Muscle layer of colon (tissue), 2 donors: ENCODE data around the gene ANGPT4.
"Not testable (repeated sequence)": the region's sequence is repeated elsewhere in the genome, so short reads cannot be mapped to it uniquely, and the experiment has no call there.

Experiments used
- H3K27ac ChIP-seq: one replicate; pipeline ENCODE4 v1.7.0; 2013; ENCODE audit warnings: low read depth, mild to moderate bottlenecking, low read length, moderate library complexity
- H3K27me3 ChIP-seq, 2 donors: one replicate each; pipeline ENCODE4 v1.7.0; 2013; ENCODE audit warnings: low read length in 2 of 2, mild to moderate bottlenecking in 2 of 2; ENCODE audit not compliant: insufficient read depth in 2 of 2, control insufficient read depth in 1 of 2
- H3K36me3 ChIP-seq: one replicate; pipeline ENCODE4 v1.7.0; 2013; ENCODE audit warnings: mild to moderate bottlenecking, low read length; ENCODE audit not compliant: insufficient read depth
- H3K4me1 ChIP-seq: one replicate; pipeline ENCODE4 v1.7.0; 2013; ENCODE audit warnings: mild to moderate bottlenecking, low read length; ENCODE audit not compliant: insufficient read depth
- H3K4me3 ChIP-seq, 2 donors: one replicate each; pipeline ENCODE4 v1.7.0; 2013; ENCODE audit warnings: low read length in 2 of 2, low read depth in 1 of 2, mild to moderate bottlenecking in 1 of 2, moderate library complexity in 1 of 2
- H3K9ac ChIP-seq: one replicate; pipeline ENCODE4 v1.7.0; 2013; ENCODE audit warnings: low read length
- H3K9me3 ChIP-seq: one replicate; pipeline ENCODE4 v1.7.0; 2013; ENCODE audit warnings: mild to moderate bottlenecking, low read length
- donor health status: abdominal sarcoma.
- donor health status: Adenocarcinoma of cecum.

Gene ANGPT4

DNA sequence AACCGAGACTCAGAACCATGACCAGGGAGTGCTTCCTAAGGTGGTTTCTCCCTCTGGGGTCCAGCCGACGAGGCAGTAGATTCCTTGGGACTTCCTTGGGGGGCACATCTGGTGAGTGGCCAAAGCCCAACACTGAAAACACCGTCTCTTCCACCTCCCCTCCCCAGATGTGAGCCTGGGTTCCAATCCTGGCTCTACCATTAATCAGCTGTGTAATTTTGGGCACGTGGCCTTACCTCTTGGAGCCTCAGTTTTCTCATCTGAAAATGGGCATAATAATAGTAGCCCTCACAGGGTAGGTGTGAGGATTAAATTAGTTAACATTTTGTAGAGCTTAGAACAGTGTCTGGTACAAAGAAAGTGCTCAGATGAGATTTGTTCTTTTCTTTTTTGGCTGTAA lies 77.1 kb downstream of the ANGPT4 start:
- H3K4me1 ChIP-seq: peaks cover 7% of the 10 kb centered on the region
- no peak overlapping the region for H3K4me3 ChIP-seq
- no peak overlapping the region for H3K27ac ChIP-seq
- H3K9ac ChIP-seq: no peak overlapping the region
- H3K9me3 ChIP-seq: no peaks in the 10 kb centered on the region
- H3K36me3 ChIP-seq: no peaks in the 10 kb centered on the region
- H3K27me3 ChIP-seq: peaks cover 5 to 24% of the 10 kb centered on the region in 2 donors

DNA sequence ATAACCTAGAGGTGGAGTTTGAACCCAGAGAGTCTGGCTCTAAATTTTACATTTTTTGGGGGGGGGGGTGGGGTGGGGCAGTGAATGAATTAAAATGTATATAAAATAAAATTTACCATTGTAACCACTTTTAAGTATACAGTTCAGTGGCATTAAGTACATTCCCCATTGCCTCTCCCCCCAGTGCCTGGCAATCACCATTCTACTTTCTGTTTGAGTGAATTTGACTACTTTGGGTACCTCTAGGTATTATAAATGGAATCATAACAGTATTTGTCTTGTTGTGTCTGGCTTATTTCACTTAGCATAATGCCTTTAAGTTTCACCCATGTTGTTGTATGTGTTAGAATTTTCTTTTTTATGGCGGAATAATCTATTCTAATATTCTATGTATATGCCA lies 79.9 kb downstream of the ANGPT4 start:
- no peaks in the 10 kb centered on the region for H3K36me3 ChIP-seq
- H3K4me1 ChIP-seq: peaks cover 4% of the 10 kb centered on the region
- H3K27ac ChIP-seq: no peak overlapping the region
- H3K9me3 ChIP-seq: no peaks in the 10 kb centered on the region
- no peak overlapping the region for H3K4me3 ChIP-seq
- H3K9ac ChIP-seq: no peak overlapping the region
- peaks cover 5 to 11% of the 10 kb centered on the region in 2 donors for H3K27me3 ChIP-seq

DNA sequence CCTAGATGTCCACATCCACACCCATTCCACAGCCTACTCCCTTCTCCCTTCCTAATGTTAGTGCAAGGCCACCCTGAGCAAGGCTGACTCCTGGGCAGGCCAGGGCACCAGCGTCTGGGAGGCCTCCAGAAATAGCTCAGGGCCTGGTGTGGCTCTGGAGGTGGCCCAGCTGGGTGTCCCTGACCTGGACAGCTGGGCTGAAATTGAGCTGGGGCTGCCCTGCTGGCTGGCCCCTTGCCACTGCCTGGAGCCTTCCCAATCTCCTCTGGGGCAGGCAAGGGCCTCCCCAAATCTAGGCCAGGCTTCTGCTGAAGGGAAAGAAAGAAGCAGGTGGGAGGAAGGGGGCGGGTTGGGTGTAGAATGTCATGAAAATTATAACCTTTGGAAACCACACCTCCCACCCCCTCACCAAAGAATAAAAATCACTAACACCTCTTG lies 80.5 kb downstream of the ANGPT4 start:
- H3K27ac ChIP-seq: no peak overlapping the region
- no peak overlapping the region for H3K9ac ChIP-seq
- H3K9me3 ChIP-seq: no peaks in the 10 kb centered on the region
- H3K4me1 ChIP-seq: peaks cover 4% of the 10 kb centered on the region
- peaks cover 4 to 5% of the 10 kb centered on the region in 2 donors for H3K27me3 ChIP-seq
- no peak overlapping the region for H3K4me3 ChIP-seq
- no peaks in the 10 kb centered on the region for H3K36me3 ChIP-seq

DNA sequence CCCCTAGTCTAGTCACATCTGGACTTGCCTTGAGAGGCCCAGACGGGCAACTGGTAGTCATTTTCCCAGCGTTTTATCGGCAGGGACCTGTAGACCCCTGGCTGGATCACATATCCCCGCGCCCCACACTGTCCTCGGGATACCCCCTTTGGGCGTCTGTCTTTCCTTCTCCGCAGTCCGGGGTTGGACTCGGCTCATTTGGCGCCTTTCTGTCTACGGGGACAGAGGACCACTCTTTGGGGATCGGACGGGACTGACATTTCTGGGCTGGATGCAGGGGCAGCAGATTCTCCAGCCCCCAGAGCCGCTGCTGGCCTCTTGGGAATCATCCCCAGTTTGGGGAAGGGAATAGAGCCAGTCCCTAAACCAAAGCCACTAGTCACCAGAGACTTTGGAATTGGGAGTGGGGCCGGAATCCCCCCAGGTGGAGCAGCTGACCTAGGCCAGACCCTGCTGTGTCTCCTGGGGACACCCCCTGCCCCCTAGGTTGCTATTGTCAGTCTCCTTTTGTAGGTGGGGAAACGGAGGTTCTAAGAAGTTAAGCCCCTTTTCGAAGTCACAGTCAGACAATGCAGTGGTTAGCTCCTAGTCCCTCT lies 81.9 kb downstream of the ANGPT4 start:
- peaks cover 4% of the 10 kb centered on the region for H3K4me1 ChIP-seq

DNA sequence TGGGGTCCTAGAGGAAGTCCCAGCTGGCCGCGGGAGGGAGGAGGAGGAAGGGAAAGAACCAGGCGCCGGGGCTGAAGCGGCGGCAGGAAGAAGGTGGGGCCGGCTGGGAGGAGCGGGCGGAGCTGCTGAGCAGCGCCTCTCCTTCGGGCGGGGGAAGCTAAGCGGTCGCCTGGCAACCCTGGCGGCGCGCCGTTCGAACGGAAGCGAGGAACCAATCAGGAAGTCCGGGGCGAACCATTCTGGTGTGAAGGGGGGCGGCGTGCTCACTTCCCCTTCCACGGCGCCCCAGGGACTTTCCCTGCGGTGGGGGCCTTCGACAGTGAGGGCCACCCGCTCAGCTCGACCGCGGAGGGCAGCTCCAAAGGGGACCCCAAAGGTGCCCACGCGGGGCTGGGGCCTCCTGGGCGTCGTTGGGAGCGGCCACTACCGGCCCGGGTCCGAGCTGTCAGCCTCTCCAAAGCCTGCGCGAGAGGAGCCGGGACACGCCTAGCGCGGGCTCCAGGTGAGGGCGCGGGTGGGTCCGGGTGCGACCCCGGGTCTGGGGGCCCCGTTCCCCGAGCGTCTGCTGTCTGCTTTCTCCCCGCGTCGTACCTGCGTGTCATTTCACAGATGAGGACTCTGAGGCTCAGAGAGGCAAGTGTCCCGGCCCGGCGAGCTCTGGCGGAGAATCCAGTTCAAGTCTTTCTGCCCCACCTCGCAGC lies 82.5 kb downstream of the ANGPT4 start, which contains the start of gene FAM110A:
TSS of gene FAM110A (plus strand) at position 266 of the 701 bp plus-strand sequence. CDS start 11,090 bp downstream, outside the sequence.
- H3K9ac ChIP-seq: no peak within 1 kb of the TSS

More for the DNA sequence above, 81.9 kb downstream of the ANGPT4 start:
- Histone ChIP-seq H3K4me3 (peak overlapping the region; percentile 66 to 70), H3K27me3 (no peaks in the 10 kb centered on the region), H3K36me3 (no peaks in the 10 kb centered on the region), H3K9me3 (no peaks in the 10 kb centered on the region), H3K27ac (peak overlapping the region; percentile 21), H3K9ac (no peak overlapping the region)

DNA sequence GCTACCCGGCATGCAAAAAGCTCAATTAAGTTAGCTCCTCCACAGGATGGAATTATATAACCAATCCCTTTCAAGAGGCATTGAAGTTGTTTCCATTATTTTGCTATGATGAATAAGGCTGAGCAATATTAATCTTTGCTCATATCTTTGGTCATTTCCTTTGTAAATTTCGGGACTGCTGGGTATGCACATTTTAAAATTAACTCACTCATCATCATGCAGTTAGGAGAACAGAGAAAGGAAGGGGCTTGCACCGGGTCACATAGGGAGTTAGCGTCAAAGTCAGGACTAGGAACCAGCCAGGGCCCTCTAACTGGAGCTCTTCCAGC lies 83.0 kb downstream of the ANGPT4 start:
- Histone ChIP-seq H3K27ac (no peak overlapping the region), H3K9me3 (no peaks in the 10 kb centered on the region), H3K9ac (no peak overlapping the region), H3K27me3 (no peaks in the 10 kb centered on the region), H3K36me3 (no peaks in the 10 kb centered on the region), H3K4me3 (peak overlapping the region; percentile 57 to 70), H3K4me1 (peaks cover 4% of the 10 kb centered on the region)

More for the DNA sequence above, 82.5 kb downstream of the ANGPT4 start, which contains the start of gene FAM110A:
- Histone ChIP-seq H3K4me1 (peaks cover 4% of the 10 kb centered on the region), H3K27ac (peak within 1 kb of the TSS; percentile 21), H3K9me3 (no peaks in the 10 kb centered on the region), H3K4me3 (peak within 1 kb of the TSS; percentile 66 to 70), H3K36me3 (no peaks in the 10 kb centered on the region), H3K27me3 (no peaks in the 10 kb centered on the region)

DNA sequence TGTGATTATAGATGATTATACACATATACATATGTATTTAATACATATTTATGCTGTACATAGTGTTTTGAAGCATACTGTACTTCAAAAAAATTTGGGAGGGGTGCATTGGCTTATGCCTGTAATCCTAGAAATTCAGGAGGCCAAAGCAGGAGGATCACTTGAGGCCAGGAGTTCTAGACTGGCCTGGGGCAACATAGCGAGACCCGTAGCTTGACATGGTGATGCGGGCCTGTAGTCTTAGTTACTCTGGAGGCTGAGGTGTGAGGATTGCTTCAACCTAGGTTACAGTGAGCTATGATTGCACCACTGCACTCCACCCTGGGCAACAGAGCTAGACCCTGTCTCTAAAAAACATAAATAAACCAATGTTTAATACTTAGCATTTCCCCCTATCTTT lies 84.2 kb downstream of the ANGPT4 start:
- Histone ChIP-seq H3K27me3 (no peaks in the 10 kb centered on the region), H3K36me3 (no peaks in the 10 kb centered on the region), H3K9me3 (no peaks in the 10 kb centered on the region), H3K27ac (no peak overlapping the region), H3K4me1 (peaks cover 4% of the 10 kb centered on the region), H3K4me3 (no peak overlapping the region), H3K9ac (no peak overlapping the region)

DNA sequence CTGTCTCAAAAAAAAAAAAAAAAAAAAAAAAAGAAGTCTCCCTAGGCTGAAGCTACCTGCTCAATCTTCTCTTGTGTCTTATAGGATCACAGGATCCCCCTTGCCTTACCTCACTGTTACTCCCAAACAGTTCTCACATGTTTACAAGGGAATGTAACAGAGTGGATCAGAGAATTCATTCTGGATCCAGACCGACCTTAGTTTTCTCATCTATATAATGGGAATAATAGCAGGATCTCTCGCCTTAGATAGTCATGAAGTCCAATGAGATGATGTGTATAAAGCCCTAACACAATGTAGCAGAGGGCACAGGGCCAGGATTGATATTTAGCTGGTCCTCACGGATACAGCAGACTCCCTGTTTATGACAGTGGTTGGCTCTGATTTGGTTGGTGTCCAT lies 84.9 kb downstream of the ANGPT4 start:
- Histone ChIP-seq H3K9me3 (no peaks in the 10 kb centered on the region), H3K27ac (no peak overlapping the region), H3K9ac (no peak overlapping the region), H3K4me3 (no peak overlapping the region), H3K4me1 (peaks cover 4% of the 10 kb centered on the region), H3K36me3 (no peaks in the 10 kb centered on the region), H3K27me3 (no peaks in the 10 kb centered on the region)

DNA sequence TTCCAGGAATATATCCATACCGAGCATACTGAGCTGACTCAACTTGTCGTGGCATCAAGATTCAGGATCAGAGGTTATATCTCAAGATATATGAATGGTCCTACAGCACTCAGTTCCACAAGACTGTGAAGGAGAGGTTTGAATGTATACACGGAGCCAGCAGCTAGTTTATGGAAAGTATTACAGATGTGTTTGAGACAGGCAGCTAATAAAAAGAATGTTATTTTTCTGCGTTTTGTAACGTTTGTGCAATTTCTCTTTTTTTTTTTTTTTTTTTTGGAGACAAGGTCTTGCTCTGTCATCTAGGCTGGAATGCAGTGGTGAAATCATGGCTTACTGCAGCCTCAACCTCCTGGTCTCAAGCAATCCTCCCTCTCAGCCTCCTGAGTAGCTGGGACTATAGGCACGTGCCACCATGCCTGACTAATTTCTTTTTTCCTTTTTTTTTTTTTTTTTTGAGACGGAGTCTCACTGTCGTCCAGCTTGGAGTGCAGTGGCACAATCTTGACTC lies 86.1 kb downstream of the ANGPT4 start:
- Histone ChIP-seq H3K9ac (no peak overlapping the region), H3K27me3 (no peaks in the 10 kb centered on the region), H3K4me1 (peaks cover 4% of the 10 kb centered on the region), H3K9me3 (no peaks in the 10 kb centered on the region), H3K27ac (no peak overlapping the region), H3K36me3 (no peaks in the 10 kb centered on the region), H3K4me3 (no peak overlapping the region)

DNA sequence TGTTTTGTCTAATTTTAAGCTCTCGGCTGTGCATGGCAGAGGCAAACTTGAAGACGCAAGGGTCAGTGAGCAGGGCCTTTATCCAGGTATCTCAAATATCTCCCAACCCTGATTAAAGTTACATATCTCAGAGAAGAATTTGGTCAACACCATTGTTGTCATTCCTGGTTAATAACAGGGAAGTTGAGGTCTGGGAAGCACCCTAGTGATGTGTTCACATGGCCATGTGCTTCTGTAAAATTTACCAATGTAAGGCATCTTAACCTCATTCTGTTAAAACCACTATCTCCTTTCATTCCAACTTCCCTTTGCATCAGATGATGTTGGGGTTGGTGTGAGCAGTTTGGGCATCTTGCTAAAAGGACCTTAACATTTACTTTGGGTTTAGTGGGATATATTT lies 86.6 kb downstream of the ANGPT4 start:
- Histone ChIP-seq H3K36me3 (no peaks in the 10 kb centered on the region), H3K4me1 (peaks cover 3% of the 10 kb centered on the region), H3K4me3 (no peak overlapping the region), H3K27me3 (no peaks in the 10 kb centered on the region), H3K9ac (no peak overlapping the region), H3K9me3 (no peaks in the 10 kb centered on the region), H3K27ac (no peak overlapping the region)

DNA sequence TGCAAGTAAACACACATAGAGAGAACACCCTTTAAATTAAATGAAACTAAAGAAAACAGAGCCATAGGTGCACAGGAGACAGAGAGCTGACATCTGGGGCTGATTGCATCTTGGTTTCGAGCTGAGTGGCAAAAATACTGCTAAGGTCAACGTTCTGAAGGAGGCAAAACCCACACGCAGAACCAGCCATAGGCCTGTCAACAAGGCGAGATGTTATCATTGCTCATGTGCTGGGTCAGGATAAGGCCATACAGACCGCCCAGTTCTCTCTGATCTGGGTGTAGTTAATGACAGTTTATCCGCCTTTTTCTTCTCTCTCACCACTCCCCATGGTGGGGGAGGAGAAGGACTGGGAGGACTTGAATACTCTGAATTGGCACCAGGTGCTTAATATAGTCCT lies 87.1 kb downstream of the ANGPT4 start:
- Histone ChIP-seq H3K4me3 (no peak overlapping the region), H3K27me3 (no peaks in the 10 kb centered on the region), H3K4me1 (no peaks in the 10 kb centered on the region), H3K36me3 (no peaks in the 10 kb centered on the region), H3K27ac (no peak overlapping the region), H3K9ac (no peak overlapping the region), H3K9me3 (no peaks in the 10 kb centered on the region)

DNA sequence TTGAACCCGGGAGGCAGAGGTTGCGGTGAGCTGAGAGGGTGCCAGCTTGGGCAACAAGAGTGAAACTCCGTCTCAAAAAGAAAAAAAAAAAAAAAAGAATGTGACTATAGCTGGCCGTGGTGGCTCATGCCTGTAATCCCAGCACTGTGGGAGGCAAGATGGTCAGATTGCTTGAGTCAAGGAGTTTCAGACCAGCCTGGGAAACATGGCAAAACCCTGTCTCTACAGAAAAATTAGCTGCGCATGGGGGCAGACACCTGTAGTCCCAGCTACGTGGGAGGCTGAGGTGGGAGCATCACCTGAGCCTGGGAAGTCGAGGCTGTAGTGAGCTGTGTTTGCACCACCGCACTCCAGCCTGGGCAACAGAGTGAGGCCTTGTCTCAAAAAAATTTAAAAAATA lies 88.2 kb downstream of the ANGPT4 start:
- not testable (repeated sequence) for H3K4me1 ChIP-seq, H3K9me3 ChIP-seq, H3K36me3 ChIP-seq, H3K9ac ChIP-seq, H3K27me3 ChIP-seq, H3K27ac ChIP-seq, H3K4me3 ChIP-seq
